ENCODE data around the gene IMP3. TPM values are rescaled to one million over a fixed set of nuclear protein-coding genes. Genes with fewer than 3 reads are reported as not detected.

IMP3 gene
- total RNA-seq, 2 experiments from 2014 or later, result 101 to 174 TPM

DNA sequence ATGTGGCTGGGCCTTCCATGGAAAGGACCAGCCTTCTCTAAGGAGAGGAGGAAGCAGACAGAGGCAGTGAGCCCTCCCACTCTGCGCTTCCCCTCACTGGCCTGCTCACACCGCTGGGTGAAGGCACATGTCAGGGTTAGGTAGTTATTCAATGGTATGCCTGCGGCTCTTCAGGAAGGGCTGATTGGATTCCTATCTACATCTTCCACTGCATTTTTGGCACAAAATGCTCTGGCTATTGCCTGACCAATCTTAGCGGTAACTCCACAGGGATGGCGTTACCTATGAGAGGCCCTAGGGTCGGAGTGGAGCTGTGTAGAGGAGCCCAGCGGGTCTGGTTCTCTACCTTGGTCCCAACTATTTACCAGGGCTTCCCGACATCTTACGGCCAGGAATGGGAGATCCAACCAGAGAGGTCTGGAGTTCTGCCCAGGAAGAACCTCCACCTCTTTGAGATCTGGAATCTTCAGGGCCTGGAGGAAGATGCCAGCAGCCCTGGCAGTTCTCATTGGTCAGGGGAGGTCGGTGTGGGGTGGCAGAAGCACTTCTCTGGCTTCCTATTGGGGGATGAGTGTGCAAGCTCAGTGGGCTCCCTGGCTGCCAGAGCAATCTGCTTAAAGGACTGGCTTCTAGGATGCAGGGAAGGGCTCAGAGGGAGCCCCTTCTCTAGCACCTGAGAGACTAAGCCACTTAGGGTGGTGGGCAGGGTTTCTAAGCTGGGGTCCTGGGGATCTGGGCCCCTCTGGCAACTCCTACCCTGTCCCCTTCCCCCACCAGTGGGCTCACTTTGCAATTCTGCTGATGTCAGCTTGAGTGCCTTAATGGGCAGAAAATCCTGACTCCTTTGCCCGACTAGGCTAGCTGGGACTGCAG, 31.9 kb upstream of the IMP3 start:
- no TSS peak for BruUV-seq (replicated peaks)
- POLR2A ChIA-PET, result interaction anchor here (0.7 to 0.8 kb wide), 2 partner anchors 31 to 304 kb away, joined by 3 read pairs; no protein-coding TSS in a partner anchor
- Histone ChIP-seq H2AFZ (ENCODE audit: low read length) (no peak overlapping the region), H4K20me1 (ENCODE audit: insufficient read depth, low read length) (no peaks in the 10 kb centered on the region), H3K4me1 (ENCODE audit: insufficient read depth, low read length, poor library complexity, severe bottlenecking) (no peaks in the 10 kb centered on the region), H3K36me3 (ENCODE audit: insufficient read depth, low read length) (no peaks in the 10 kb centered on the region), H3K27ac (ENCODE audit: low read depth, low read length, poor library complexity, severe bottlenecking) (no peak overlapping the region), H3K9me3 (ENCODE audit: low read length) (no peaks in the 10 kb centered on the region), H3K4me3 (ENCODE audit: low read depth, low read length, poor library complexity, severe bottlenecking) (no peak overlapping the region), H3K79me2 (ENCODE audit: insufficient read depth, low read depth, low read length) (no peaks in the 10 kb centered on the region), H3K9me2 (ENCODE audit: insufficient read depth, low read length) (no peaks in the 10 kb centered on the region), H3K4me2 (ENCODE audit: low read length) (no peak overlapping the region)
- DNase-seq (ENCODE audit: low spot score), result no peak
- TF ChIP-seq EZH2phosphoT487 (IDR thresholded peaks at IDR 0.05; ENCODE audit: borderline replicate concordance, low read depth, low read length) (no peak), CTCF (conservative IDR thresholded peaks at IDR 0.05; ENCODE audit: low read length) (no peak)
- intact Hi-C loops (cut with micrococcal nuclease; ENCODE audit: unreplicated experiment), result no loop called here
- CTCF ChIA-PET (ENCODE audit: unreplicated experiment), result interaction anchor here (0.5 kb wide), 1 partner anchor 224 kb away, joined by 3 read pairs; no protein-coding TSS in a partner anchor

DNA sequence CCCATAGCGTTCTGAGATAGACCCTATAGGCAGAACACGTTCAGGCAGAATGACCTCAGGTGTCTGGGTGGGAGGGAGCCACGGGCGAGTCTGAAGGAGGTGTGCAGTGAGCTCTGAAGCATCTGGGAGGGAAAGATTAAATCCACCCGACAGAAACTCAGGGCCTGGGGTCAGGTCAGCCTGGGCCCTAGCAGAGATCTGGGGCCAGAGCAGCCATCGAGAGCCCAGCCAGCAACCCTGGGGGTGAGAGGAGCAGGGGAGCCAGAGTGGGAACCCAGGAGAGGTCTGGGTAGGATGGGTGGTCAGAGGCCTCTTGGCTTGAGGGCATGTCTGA, 29.8 kb upstream of the IMP3 start:
- no peak overlapping the region for H3K4me2 ChIP-seq (ENCODE audit: low read length)
- intact Hi-C loops (cut with micrococcal nuclease; ENCODE audit: unreplicated experiment), result no loop called here
- H3K9me2 ChIP-seq (ENCODE audit: insufficient read depth, low read length), result no peaks in the 10 kb centered on the region
- H3K36me3 ChIP-seq (ENCODE audit: insufficient read depth, low read length), result no peaks in the 10 kb centered on the region
- BruUV-seq (replicated peaks), result no TSS peak
- no peak overlapping the region for H3K4me3 ChIP-seq (ENCODE audit: low read depth, low read length, poor library complexity, severe bottlenecking)
- no peaks in the 10 kb centered on the region for H3K4me1 ChIP-seq (ENCODE audit: insufficient read depth, low read length, poor library complexity, severe bottlenecking)
- no peak overlapping the region for H3K27ac ChIP-seq (ENCODE audit: low read depth, low read length, poor library complexity, severe bottlenecking)
- POLR2A ChIA-PET, result no interaction called here
- TF ChIP-seq EZH2phosphoT487 (IDR thresholded peaks at IDR 0.05; ENCODE audit: borderline replicate concordance, low read depth, low read length) (no peak), CTCF (conservative IDR thresholded peaks at IDR 0.05; ENCODE audit: low read length) (no peak)
- H2AFZ ChIP-seq (ENCODE audit: low read length), result no peak overlapping the region
- H4K20me1 ChIP-seq (ENCODE audit: insufficient read depth, low read length), result no peaks in the 10 kb centered on the region
- DNase-seq (ENCODE audit: low spot score), result no peak
- no peaks in the 10 kb centered on the region for H3K9me3 ChIP-seq (ENCODE audit: low read length)
- CTCF ChIA-PET (ENCODE audit: unreplicated experiment), result no interaction called here
- H3K79me2 ChIP-seq (ENCODE audit: insufficient read depth, low read depth, low read length), result no peaks in the 10 kb centered on the region

- ChIA-PET CTCF (ENCODE audit: unreplicated experiment) (no interaction called here), POLR2A (no interaction called here)
- no peaks in the 10 kb centered on the region for H3K4me1 ChIP-seq (ENCODE audit: insufficient read depth, low read length, poor library complexity, severe bottlenecking)
- no peaks in the 10 kb centered on the region for H3K9me2 ChIP-seq (ENCODE audit: insufficient read depth, low read length)
- TF ChIP-seq CTCF (conservative IDR thresholded peaks at IDR 0.05; ENCODE audit: low read length), result no peak
- no peak for TF ChIP-seq EZH2phosphoT487 (IDR thresholded peaks at IDR 0.05; ENCODE audit: borderline replicate concordance, low read depth, low read length)
- H4K20me1 ChIP-seq (ENCODE audit: insufficient read depth, low read length), result no peaks in the 10 kb centered on the region
- H3K36me3 ChIP-seq (ENCODE audit: insufficient read depth, low read length), result no peaks in the 10 kb centered on the region
- H3K27ac ChIP-seq (ENCODE audit: low read depth, low read length, poor library complexity, severe bottlenecking), result no peak overlapping the region
- H3K9me3 ChIP-seq (ENCODE audit: low read length), result no peaks in the 10 kb centered on the region
- H2AFZ ChIP-seq (ENCODE audit: low read length), result no peak overlapping the region
- H3K4me3 ChIP-seq (ENCODE audit: low read depth, low read length, poor library complexity, severe bottlenecking), result no peak overlapping the region
- DNase-seq (ENCODE audit: low spot score), result no peak
- no peaks in the 10 kb centered on the region for H3K79me2 ChIP-seq (ENCODE audit: insufficient read depth, low read depth, low read length)
- no TSS peak for BruUV-seq (replicated peaks)
- no peak overlapping the region for H3K4me2 ChIP-seq (ENCODE audit: low read length)
- intact Hi-C loops (cut with micrococcal nuclease; ENCODE audit: unreplicated experiment), result no loop called here
Measured at GRCh38 chr15:75669191-75669878, 29.3 kb upstream of the IMP3 start.

Measured in OCI-LY7 (cell line).